HG03108 (cell line): ENCODE results near the gene SYT13.
"Not testable (repeated sequence)": the region's sequence is repeated elsewhere in the genome, so short reads cannot be mapped to it uniquely, and the experiment has no call there.

Source experiments
- ATAC-seq: cut with Tn5 transposase; IDR thresholded peaks from one replicate; pipeline ENCODE4 v1.9.1; 2021; ENCODE audit warnings: moderate library complexity; ENCODE audit not compliant: unreplicated experiment

Gene SYT13

GRCh38 chr11:45250035-45250718 is 36.0 kb downstream of the SYT13 start:
- no peak for ATAC-seq

- ATAC-seq: not testable (repeated sequence)
Observed at GRCh38 chr11:45249372-45249771, 36.8 kb downstream of the SYT13 start.

GRCh38 chr11:45248501-45249011 is 37.6 kb downstream of the SYT13 start:
- ATAC-seq: no peak

GRCh38 chr11:45247433-45247832 is 38.7 kb downstream of the SYT13 start:
- ATAC-seq: no peak

GRCh38 chr11:45246241-45246640 is 39.9 kb downstream of the SYT13 start:
- ATAC-seq: no peak

GRCh38 chr11:45245218-45246045 is 40.7 kb downstream of the SYT13 start:
- ATAC-seq: no peak

GRCh38 chr11:45243967-45244366 is 42.2 kb downstream of the SYT13 start:
- no peak for ATAC-seq

GRCh38 chr11:45239733-45240132 is 46.4 kb downstream of the SYT13 start:
- no peak for ATAC-seq

- no peak for ATAC-seq
Observed at GRCh38 chr11:45238724-45239123, 47.4 kb downstream of the SYT13 start.

GRCh38 chr11:45237711-45238315 is 48.3 kb downstream of the SYT13 start:
- no peak for ATAC-seq

- no peak for ATAC-seq
Observed at GRCh38 chr11:45234306-45235006, 51.7 kb downstream of the SYT13 start.

- no peak for ATAC-seq
Observed at GRCh38 chr11:45233804-45234170, 52.4 kb downstream of the SYT13 start.

- no peak for ATAC-seq
Observed at GRCh38 chr11:45233121-45233803, 52.9 kb downstream of the SYT13 start.

GRCh38 chr11:45232341-45233080 is 53.6 kb downstream of the SYT13 start:
- no peak for ATAC-seq

GRCh38 chr11:45229401-45230020 is 56.6 kb downstream of the SYT13 start:
- ATAC-seq: no peak

GRCh38 chr11:45227836-45228235 is 58.3 kb downstream of the SYT13 start:
- no peak for ATAC-seq

GRCh38 chr11:45226901-45227300 is 59.2 kb downstream of the SYT13 start:
- ATAC-seq: no peak

- no peak for ATAC-seq
Observed at GRCh38 chr11:45225961-45226871, 59.9 kb downstream of the SYT13 start.
